ENCODE results near the gene FANCG.

FANCG gene

DNA sequence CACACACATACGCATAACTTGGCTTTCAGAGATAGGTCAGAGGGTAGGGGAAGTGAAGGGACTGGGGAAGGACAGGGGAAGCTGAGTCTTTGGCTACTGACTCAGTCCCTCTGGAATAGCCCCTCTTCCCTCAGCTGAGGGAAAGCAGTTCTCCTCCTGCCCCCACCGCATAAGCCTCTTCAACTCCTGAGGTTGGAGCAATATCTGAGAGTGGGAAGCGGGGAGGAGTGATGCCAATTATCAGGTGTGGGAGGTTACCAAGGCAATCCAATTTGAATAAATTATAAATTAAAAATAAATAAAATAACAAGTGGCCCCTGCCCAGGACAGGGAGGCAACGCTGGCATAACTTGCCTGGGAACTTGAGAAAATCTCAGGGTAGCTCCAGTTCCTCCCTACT lies 24.8 kb upstream of the FANCG start:
- no peaks in the 10 kb centered on the region for H3K27me3 ChIP-seq (ENCODE audit: insufficient read depth, low read length)
- H3K18ac ChIP-seq (ENCODE audit: low read length), result no peak overlapping the region
- no peak overlapping the region for H2BK120ac ChIP-seq (ENCODE audit: insufficient read depth, low read length, poor library complexity)
- peaks cover 5% of the 10 kb centered on the region for H3K79me2 ChIP-seq (ENCODE audit: control insufficient read depth, insufficient read depth, low read length, poor library complexity)
- peaks cover 59 to 64% of the 10 kb centered on the region in 2 experiments for H3K36me3 ChIP-seq (ENCODE audit: control insufficient read depth in 1 of 2, insufficient read depth in 2 of 2, low read length in 2 of 2)
- no peaks in the 10 kb centered on the region for H3K9me3 ChIP-seq (ENCODE audit: insufficient read depth, low read depth, low read length)
- H4K8ac ChIP-seq (ENCODE audit: low read depth, low read length), result no peak overlapping the region
- H3K27ac ChIP-seq (ENCODE audit: low read depth, low read length), result no peak overlapping the region
- H3K9ac ChIP-seq (ENCODE audit: low read length), result no peak overlapping the region
- DNase-seq, result no peak
- no peak overlapping the region for H4K91ac ChIP-seq (ENCODE audit: low read depth, low read length)
- H3K23ac ChIP-seq (ENCODE audit: low read length), result no peak overlapping the region
- no peak overlapping the region for H3K4ac ChIP-seq (ENCODE audit: low read depth, low read length)
- no peak overlapping the region for H3K14ac ChIP-seq (ENCODE audit: low read length)
- no peak overlapping the region for H4K12ac ChIP-seq (ENCODE audit: low read depth, low read length)
- no peak overlapping the region for H2BK12ac ChIP-seq (ENCODE audit: low read length)
- no peak overlapping the region for H3K4me2 ChIP-seq (ENCODE audit: low read length)
- no peak overlapping the region for H2BK5ac ChIP-seq (ENCODE audit: low read depth, low read length, poor library complexity)
- peaks cover 8 to 11% of the 10 kb centered on the region in 2 experiments for H3K4me1 ChIP-seq (ENCODE audit: control insufficient read depth in 1 of 2, insufficient read depth in 2 of 2, low read length in 2 of 2)
- no peak overlapping the region for H2AFZ ChIP-seq (ENCODE audit: insufficient read depth, low read length, poor library complexity)
- H2AK5ac ChIP-seq (ENCODE audit: low read length), result no peak overlapping the region
- H3K79me1 ChIP-seq (ENCODE audit: low read length), result peaks cover 4% of the 10 kb centered on the region
- no CpG with 5 or more reads among the region's 4 CpGs for WGBS (ENCODE audit: extremely low coverage, insufficient coverage, insufficient read length)
- H3K4me3 ChIP-seq (ENCODE audit: low read depth, low read length), result no peak overlapping the region

DNA sequence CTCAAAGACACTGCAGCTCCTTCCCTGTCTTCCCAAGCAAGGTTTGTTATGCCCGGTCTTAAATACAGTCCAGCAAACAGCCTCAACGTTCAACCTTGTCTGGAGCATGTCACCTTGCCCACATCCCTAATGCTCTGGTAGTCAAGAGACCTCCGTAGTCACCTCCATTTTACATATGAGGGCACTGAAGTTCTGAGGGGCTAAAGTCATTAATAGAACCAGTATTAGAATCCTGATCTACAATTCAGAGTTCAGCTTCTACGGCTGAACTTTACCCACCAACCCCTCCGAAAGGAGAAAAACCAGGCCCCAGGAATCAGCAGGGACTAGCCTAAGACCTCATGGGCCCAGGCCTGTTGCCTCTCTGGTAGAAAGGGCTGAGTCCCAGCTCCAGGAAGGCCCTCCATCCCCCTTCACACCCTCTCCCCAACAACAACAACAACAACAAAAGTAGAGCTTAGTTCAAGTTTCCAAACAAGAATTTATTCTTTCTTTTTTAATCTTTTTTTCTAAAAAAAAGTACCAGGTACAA lies 24.0 kb upstream of the FANCG start:
- Histone ChIP-seq H3K14ac (ENCODE audit: low read length) (no peak overlapping the region), H4K91ac (ENCODE audit: low read depth, low read length) (no peak overlapping the region), H4K8ac (ENCODE audit: low read depth, low read length) (peak overlapping the region; percentile 71), H3K79me1 (ENCODE audit: low read length) (peaks cover 4% of the 10 kb centered on the region), H3K4me1 (ENCODE audit: control insufficient read depth in 1 of 2, insufficient read depth in 2 of 2, low read length in 2 of 2) (peaks cover 8 to 11% of the 10 kb centered on the region in 2 experiments), H4K12ac (ENCODE audit: low read depth, low read length) (no peak overlapping the region), H3K79me2 (ENCODE audit: control insufficient read depth, insufficient read depth, low read length, poor library complexity) (peaks cover 5% of the 10 kb centered on the region), H2AK5ac (ENCODE audit: low read length) (no peak overlapping the region), H2BK12ac (ENCODE audit: low read length) (no peak overlapping the region), H2BK5ac (ENCODE audit: low read depth, low read length, poor library complexity) (no peak overlapping the region), H3K36me3 (ENCODE audit: control insufficient read depth in 1 of 2, insufficient read depth in 2 of 2, low read length in 2 of 2) (peaks cover 59 to 65% of the 10 kb centered on the region in 2 experiments), H3K23ac (ENCODE audit: low read length) (no peak overlapping the region), H3K27me3 (ENCODE audit: insufficient read depth, low read length) (no peaks in the 10 kb centered on the region), H3K4me3 (ENCODE audit: low read depth, low read length) (peak overlapping the region; percentile 68), H3K9me3 (ENCODE audit: insufficient read depth, low read depth, low read length) (no peaks in the 10 kb centered on the region), H2AFZ (ENCODE audit: insufficient read depth, low read length, poor library complexity) (no peak overlapping the region), H3K4ac (ENCODE audit: low read depth, low read length) (no peak overlapping the region), H3K9ac (ENCODE audit: low read length) (no peak overlapping the region), H3K18ac (ENCODE audit: low read length) (no peak overlapping the region), H3K27ac (ENCODE audit: low read depth, low read length) (no peak overlapping the region), H2BK120ac (ENCODE audit: insufficient read depth, low read length, poor library complexity) (no peak overlapping the region), H3K4me2 (ENCODE audit: low read length) (peak overlapping the region; percentile 96)
- no CpG with 5 or more reads among the region's 5 CpGs for WGBS (ENCODE audit: extremely low coverage, insufficient coverage, insufficient read length)
- no peak for DNase-seq

- H3K9ac ChIP-seq (ENCODE audit: low read length), result peak within 1 kb of the TSS; percentile 92
- peak within 1 kb of the TSS; percentile 93 for H4K8ac ChIP-seq (ENCODE audit: low read depth, low read length)
- H2BK12ac ChIP-seq (ENCODE audit: low read length), result no peak within 1 kb of the TSS
- H2BK120ac ChIP-seq (ENCODE audit: insufficient read depth, low read length, poor library complexity), result peak within 1 kb of the TSS; percentile 25
- no peaks in the 10 kb centered on the region for H3K9me3 ChIP-seq (ENCODE audit: insufficient read depth, low read depth, low read length)
- H3K79me2 ChIP-seq (ENCODE audit: control insufficient read depth, insufficient read depth, low read length, poor library complexity), result peaks cover 5% of the 10 kb centered on the region
- H3K4ac ChIP-seq (ENCODE audit: low read depth, low read length), result peak within 1 kb of the TSS; percentile 66
- H3K4me1 ChIP-seq (ENCODE audit: control insufficient read depth in 1 of 2, insufficient read depth in 2 of 2, low read length in 2 of 2), result peaks cover 8 to 11% of the 10 kb centered on the region in 2 experiments
- no peak within 1 kb of the TSS for H3K23ac ChIP-seq (ENCODE audit: low read length)
- peak within 1 kb of the TSS; percentile 96 for H3K4me2 ChIP-seq (ENCODE audit: low read length)
- H3K79me1 ChIP-seq (ENCODE audit: low read length), result peaks cover 4% of the 10 kb centered on the region
- H3K14ac ChIP-seq (ENCODE audit: low read length), result peak within 1 kb of the TSS; percentile 62
- H2BK5ac ChIP-seq (ENCODE audit: low read depth, low read length, poor library complexity), result peak within 1 kb of the TSS; percentile 42
- H3K36me3 ChIP-seq (ENCODE audit: control insufficient read depth in 1 of 2, insufficient read depth in 2 of 2, low read length in 2 of 2), result peaks cover 53 to 59% of the 10 kb centered on the region in 2 experiments
- no CpG with 5 or more reads among the region's 57 CpGs for WGBS (ENCODE audit: extremely low coverage, insufficient coverage, insufficient read length)
- H2AK5ac ChIP-seq (ENCODE audit: low read length), result peak within 1 kb of the TSS; percentile 26
- peak within 1 kb of the TSS; percentile 75 for H4K12ac ChIP-seq (ENCODE audit: low read depth, low read length)
- peak within 1 kb of the TSS; percentile 82 for H3K4me3 ChIP-seq (ENCODE audit: low read depth, low read length)
- H3K18ac ChIP-seq (ENCODE audit: low read length), result peak within 1 kb of the TSS; percentile 24
- peak within 1 kb of the TSS; percentile 46 for H2AFZ ChIP-seq (ENCODE audit: insufficient read depth, low read length, poor library complexity)
- H4K91ac ChIP-seq (ENCODE audit: low read depth, low read length), result peak within 1 kb of the TSS; percentile 77
- peak; percentile 93 to 96 for DNase-seq
- H3K27ac ChIP-seq (ENCODE audit: low read depth, low read length), result peak within 1 kb of the TSS; percentile 9
- no peaks in the 10 kb centered on the region for H3K27me3 ChIP-seq (ENCODE audit: insufficient read depth, low read length)
Measured at GRCh38 chr9:35102769-35103659, 23.3 kb upstream of the FANCG start, which contains the start of gene STOML2. STOML2 (minus strand) TSS chr9:35103131; CDS start chr9:35103094, 37 bp downstream.

DNA sequence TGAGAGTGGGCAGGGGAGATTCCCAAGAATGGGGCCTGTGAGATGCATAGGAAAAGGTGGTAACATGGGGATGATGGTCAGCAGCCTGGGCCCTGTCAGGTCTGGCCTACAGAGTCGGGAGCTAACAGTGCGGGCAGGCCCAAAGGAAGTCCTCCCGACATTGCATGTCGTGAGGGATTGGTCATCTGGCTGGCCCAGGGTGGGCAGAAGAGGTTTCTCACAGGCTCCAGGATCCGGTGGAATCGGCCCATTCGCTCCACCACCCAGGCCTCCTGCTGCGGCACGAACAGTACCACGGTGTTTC lies 22.7 kb upstream of the FANCG start:
- Histone ChIP-seq H3K4me1 (ENCODE audit: control insufficient read depth in 1 of 2, insufficient read depth in 2 of 2, low read length in 2 of 2) (peaks cover 8 to 11% of the 10 kb centered on the region in 2 experiments), H3K9ac (ENCODE audit: low read length) (peak overlapping the region; percentile 92), H2BK120ac (ENCODE audit: insufficient read depth, low read length, poor library complexity) (peak overlapping the region; percentile 25), H3K18ac (ENCODE audit: low read length) (peak overlapping the region; percentile 24), H2BK12ac (ENCODE audit: low read length) (no peak overlapping the region), H3K9me3 (ENCODE audit: insufficient read depth, low read depth, low read length) (no peaks in the 10 kb centered on the region), H3K36me3 (ENCODE audit: control insufficient read depth in 1 of 2, insufficient read depth in 2 of 2, low read length in 2 of 2) (peaks cover 47 to 53% of the 10 kb centered on the region in 2 experiments), H3K14ac (ENCODE audit: low read length) (peak overlapping the region; percentile 62), H3K4me2 (ENCODE audit: low read length) (peak overlapping the region; percentile 96), H2BK5ac (ENCODE audit: low read depth, low read length, poor library complexity) (peak overlapping the region; percentile 42), H3K79me1 (ENCODE audit: low read length) (peaks cover 4% of the 10 kb centered on the region), H4K8ac (ENCODE audit: low read depth, low read length) (peak overlapping the region; percentile 93), H2AK5ac (ENCODE audit: low read length) (peak overlapping the region; percentile 26), H3K79me2 (ENCODE audit: control insufficient read depth, insufficient read depth, low read length, poor library complexity) (peaks cover 5% of the 10 kb centered on the region), H4K12ac (ENCODE audit: low read depth, low read length) (peak overlapping the region; percentile 75), H4K91ac (ENCODE audit: low read depth, low read length) (peak overlapping the region; percentile 77), H3K4ac (ENCODE audit: low read depth, low read length) (peak overlapping the region; percentile 66), H3K27ac (ENCODE audit: low read depth, low read length) (no peak overlapping the region), H3K4me3 (ENCODE audit: low read depth, low read length) (peak overlapping the region; percentile 82), H3K27me3 (ENCODE audit: insufficient read depth, low read length) (no peaks in the 10 kb centered on the region), H2AFZ (ENCODE audit: insufficient read depth, low read length, poor library complexity) (peak overlapping the region; percentile 46), H3K23ac (ENCODE audit: low read length) (no peak overlapping the region)
- DNase-seq, result no peak
- WGBS (ENCODE audit: extremely low coverage, insufficient coverage, insufficient read length), result no CpG with 5 or more reads among the region's 10 CpGs

Measured in trophoblast cell (in vitro differentiated cells and primary cell).